GM23338 (cell line): Measurements from ENCODE around the gene PIKFYVE. TPM values are rescaled to one million over a fixed set of nuclear protein-coding genes. Genes with fewer than 3 reads are reported as not detected.
"Not testable (repeated sequence)": the region's sequence is repeated elsewhere in the genome, so short reads cannot be mapped to it uniquely, and the experiment has no call there.

ENCODE experiments used
- ATAC-seq: fragments of 200-7000 bp; cut with Tn5 transposase; 3 replicates; pipeline ENCODE4 v1.9.1; 2020
- DNase-seq: peaks from one replicate; pipeline ENCODE4 v3.0.0-alpha.2; 2015; ENCODE audit warnings: low spot score
- H2AFZ ChIP-seq: fragments of 200-600 bp; sonication (generic); 2 replicates; pipeline ENCODE4 v1.8.0; 2016; ENCODE audit warnings: antibody characterized with exemption, mild to moderate bottlenecking, moderate library complexity
- H3F3A ChIP-seq: fragments of 200-600 bp; sonication (generic); replicated peaks from 2 replicates; pipeline ENCODE4 v1.8.0; 2017; ENCODE audit warnings: antibody characterized with exemption, mixed run types, low read depth
- H3K27ac ChIP-seq: fragments of 200-600 bp; sonication (generic); 2 replicates; pipeline ENCODE4 v1.6.1; 2016; ENCODE audit warnings: low read depth
- H3K27me3 ChIP-seq: fragments of 200-600 bp; sonication (generic); 2 replicates; pipeline ENCODE4 v1.8.0; 2016; ENCODE audit warnings: mild to moderate bottlenecking, mixed run types, moderate library complexity; ENCODE audit not compliant: insufficient read depth
- H3K36me3 ChIP-seq: fragments of 200-600 bp; sonication (generic); 2 replicates; pipeline ENCODE4 v1.8.0; 2016; ENCODE audit warnings: mild to moderate bottlenecking; ENCODE audit not compliant: insufficient read depth
- H3K4me1 ChIP-seq: fragments of 200-600 bp; sonication (generic); 2 replicates; pipeline ENCODE4 v1.8.0; 2016; ENCODE audit warnings: mild to moderate bottlenecking, moderate library complexity; ENCODE audit not compliant: insufficient read depth
- H3K4me2 ChIP-seq: fragments of 200-600 bp; sonication (generic); 2 replicates; pipeline ENCODE4 v1.7.1; 2017; ENCODE audit warnings: mixed run types
- H3K4me3 ChIP-seq: fragments of 200-600 bp; sonication (generic); 2 replicates; pipeline ENCODE4 v1.6.1; 2016; ENCODE audit warnings: mixed run types
- H3K79me2 ChIP-seq: fragments of 200-600 bp; sonication (generic); replicated peaks from 2 replicates; pipeline ENCODE4 v1.8.0; 2017; ENCODE audit warnings: mild to moderate bottlenecking; ENCODE audit not compliant: insufficient read depth
- H3K9me2 ChIP-seq: fragments of 200-600 bp; sonication (generic); 2 replicates; pipeline ENCODE4 v1.8.0; 2017; ENCODE audit not compliant: insufficient read depth
- H4K20me1 ChIP-seq: fragments of 200-600 bp; sonication (generic); replicated peaks from 2 replicates; pipeline ENCODE4 v1.8.0; 2017; ENCODE audit warnings: mild to moderate bottlenecking; ENCODE audit not compliant: insufficient read depth
- H3K27ac Mint-ChIP-seq: 2 replicates; pipeline ENCODE4 v1.8.0; 2020; ENCODE audit warnings: inconsistent platforms, mild to moderate bottlenecking, moderate library complexity, mixed read lengths
- H3K27me3 Mint-ChIP-seq: 3 replicates; pipeline ENCODE4 v1.8.0; 2022; ENCODE audit warnings: low read depth, mild to moderate bottlenecking, moderate library complexity, mixed read lengths, inconsistent platforms; ENCODE audit not compliant: insufficient read depth, poor library complexity
- H3K36me3 Mint-ChIP-seq: 3 replicates; pipeline ENCODE4 v1.8.0; 2021; ENCODE audit warnings: low read depth, mild to moderate bottlenecking, inconsistent platforms, moderate library complexity, mixed read lengths
- H3K4me1 Mint-ChIP-seq: 3 replicates; pipeline ENCODE4 v1.8.0; 2020; ENCODE audit warnings: mild to moderate bottlenecking, inconsistent platforms, mixed read lengths
- H3K4me3 Mint-ChIP-seq: 3 replicates; pipeline ENCODE4 v1.8.0; 2021; ENCODE audit warnings: moderate library complexity, mild to moderate bottlenecking, inconsistent platforms, mixed read lengths
- H3K9me3 Mint-ChIP-seq: 3 replicates; pipeline ENCODE4 v1.8.0; 2020; ENCODE audit warnings: moderate library complexity, mild to moderate bottlenecking, inconsistent platforms, mixed read lengths
- EZH2 ChIP-seq: fragments of 200-600 bp; sonication (generic); IDR thresholded peaks from one replicate; pipeline ENCODE4 v1.8.0; 2017; ENCODE audit warnings: antibody characterized with exemption, mild to moderate bottlenecking, low read depth; ENCODE audit not compliant: unreplicated experiment
- EZH2phosphoT487 ChIP-seq: fragments of 200-600 bp; sonication (generic); IDR thresholded peaks from one replicate; pipeline ENCODE4 v1.8.1; 2018; ENCODE audit warnings: antibody characterized with exemption; ENCODE audit not compliant: unreplicated experiment
- JUNB ChIP-seq: IDR thresholded peaks from one replicate; pipeline ENCODE4 v1.6.1; 2016; ENCODE audit warnings: antibody characterized with exemption; ENCODE audit not compliant: unreplicated experiment
- NANOG ChIP-seq: IDR thresholded peaks from 2 replicates; pipeline ENCODE4 v1.6.1; 2016; ENCODE audit warnings: antibody characterized with exemption, borderline replicate concordance
- POLR2AphosphoS5 ChIP-seq: IDR thresholded peaks from 2 replicates; pipeline ENCODE4 v1.6.1; 2016; ENCODE audit warnings: antibody characterized with exemption, low read depth
- STAT1 ChIP-seq: IDR thresholded peaks from one replicate; pipeline ENCODE4 v1.6.1; 2016; ENCODE audit warnings: antibody characterized with exemption; ENCODE audit not compliant: unreplicated experiment
- ZNF114 ChIP-seq: fragments of 250-450 bp; sonication (Bioruptor Pico); IDR thresholded peaks from 2 replicates; pipeline ENCODE4 v1.5.0; 2020; ENCODE audit warnings: mild to moderate bottlenecking, moderate library complexity
- ZNF331 ChIP-seq: fragments of 250-450 bp; sonication (Bioruptor Pico); IDR thresholded peaks from 2 replicates; pipeline ENCODE4 v1.5.0; 2020; ENCODE audit warnings: low read depth, mild to moderate bottlenecking, moderate library complexity
- polyA plus RNA-seq: library from polyadenylated mRNA; unstranded; fragments of >200 nt; fragmentation: Nextera tagmentation; extraction: Ambion mirVana; gene quantifications from 2 replicates; pipeline ENCODE4 v1.2.1, GENCODE V29; 2016
- total RNA-seq: library from RNA; depleted of rRNA; stranded (reverse); fragments of >200 nt; shearing (Covaris generic); gene quantifications from 2 replicates; pipeline ENCODE4 v1.2.3, GENCODE V29; 2014
- TF ChIP-seq, protein P1 (sequence below), 2 experiments: fragments of 200-600 bp in 1 of 2; sonication (generic) in 1 of 2; conservative IDR thresholded peaks; 2 replicates each; pipeline versions ENCODE4 v1.5.1 to v1.6.1; 2016 to 2017; ENCODE audit warnings: antibody characterized with exemption in 2 of 2, low read depth in 2 of 2, mild to moderate bottlenecking in 2 of 2, moderate library complexity in 1 of 2
- TF ChIP-seq, protein P2 (sequence below): fragments of 250-450 bp; sonication (Bioruptor Pico); IDR thresholded peaks from 2 replicates; pipeline ENCODE4 v1.5.0; 2020; ENCODE audit warnings: mild to moderate bottlenecking, moderate library complexity

The PIKFYVE gene
- total and polyA plus RNA-seq, 2 experiments from 2014 or later: 15.1 to 48.0 TPM

DNA sequence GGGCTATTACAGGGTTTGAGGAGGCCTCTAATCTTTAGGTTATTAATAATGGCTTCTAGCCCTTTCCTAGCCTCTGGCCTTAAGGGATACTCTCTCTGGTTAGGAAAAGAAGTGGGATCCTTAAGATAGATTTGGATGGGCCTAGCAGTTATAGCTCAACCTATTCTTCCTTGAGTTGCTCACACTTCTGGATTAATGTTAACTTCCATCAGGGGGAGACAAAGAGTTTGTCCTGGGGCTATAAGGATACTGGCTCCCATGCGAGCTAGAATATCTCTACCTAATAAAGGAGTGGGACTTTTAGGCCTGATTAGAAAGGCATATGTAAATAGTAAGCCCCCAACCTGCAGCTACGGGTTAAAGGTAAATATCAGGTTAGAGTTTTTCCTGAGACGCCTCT is 126.2 kb downstream of the PIKFYVE start (continued):
- TF ChIP-seq, protein P1, sequence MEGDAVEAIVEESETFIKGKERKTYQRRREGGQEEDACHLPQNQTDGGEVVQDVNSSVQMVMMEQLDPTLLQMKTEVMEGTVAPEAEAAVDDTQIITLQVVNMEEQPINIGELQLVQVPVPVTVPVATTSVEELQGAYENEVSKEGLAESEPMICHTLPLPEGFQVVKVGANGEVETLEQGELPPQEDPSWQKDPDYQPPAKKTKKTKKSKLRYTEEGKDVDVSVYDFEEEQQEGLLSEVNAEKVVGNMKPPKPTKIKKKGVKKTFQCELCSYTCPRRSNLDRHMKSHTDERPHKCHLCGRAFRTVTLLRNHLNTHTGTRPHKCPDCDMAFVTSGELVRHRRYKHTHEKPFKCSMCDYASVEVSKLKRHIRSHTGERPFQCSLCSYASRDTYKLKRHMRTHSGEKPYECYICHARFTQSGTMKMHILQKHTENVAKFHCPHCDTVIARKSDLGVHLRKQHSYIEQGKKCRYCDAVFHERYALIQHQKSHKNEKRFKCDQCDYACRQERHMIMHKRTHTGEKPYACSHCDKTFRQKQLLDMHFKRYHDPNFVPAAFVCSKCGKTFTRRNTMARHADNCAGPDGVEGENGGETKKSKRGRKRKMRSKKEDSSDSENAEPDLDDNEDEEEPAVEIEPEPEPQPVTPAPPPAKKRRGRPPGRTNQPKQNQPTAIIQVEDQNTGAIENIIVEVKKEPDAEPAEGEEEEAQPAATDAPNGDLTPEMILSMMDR (conservative IDR thresholded peaks at IDR 0.05; ENCODE audit: low read depth in 2 of 2): peak; percentile 31 to 34; a peak in 3 of 4 replicates
- no peak for TF ChIP-seq JUNB

DNA sequence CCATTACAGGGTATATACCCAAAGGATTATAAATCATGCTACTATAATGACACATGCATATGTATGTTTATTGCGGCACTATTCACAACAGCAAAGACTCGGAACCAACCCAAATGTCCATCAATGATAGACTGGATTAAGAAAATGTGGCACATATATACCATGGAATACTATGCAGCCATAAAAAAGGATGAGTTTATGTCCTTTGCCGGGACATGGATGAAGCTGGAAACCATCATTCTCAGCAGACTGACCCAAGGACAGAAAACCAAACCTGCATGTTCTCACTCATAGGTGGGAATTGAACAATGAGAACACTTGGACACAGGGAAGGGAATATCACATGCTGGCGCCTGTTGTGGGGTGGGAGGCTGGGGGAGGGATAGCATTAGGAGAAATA is 130.7 kb downstream of the PIKFYVE start:
- H3K4me3 Mint-ChIP-seq, H3K27ac ChIP-seq, H3K79me2 ChIP-seq, DNase-seq, H3K36me3 ChIP-seq, H3K27me3 ChIP-seq, H2AFZ ChIP-seq, H3K9me2 ChIP-seq, H3K4me2 ChIP-seq, H3K27me3 Mint-ChIP-seq, H4K20me1 ChIP-seq, H3K4me3 ChIP-seq, H3F3A ChIP-seq, H3K4me1 Mint-ChIP-seq, H3K4me1 ChIP-seq, H3K27ac Mint-ChIP-seq, ATAC-seq: not testable (repeated sequence)
- peaks cover 40% of the 10 kb centered on the region for H3K9me3 Mint-ChIP-seq
- peaks cover 25% of the 10 kb centered on the region for H3K36me3 Mint-ChIP-seq

DNA sequence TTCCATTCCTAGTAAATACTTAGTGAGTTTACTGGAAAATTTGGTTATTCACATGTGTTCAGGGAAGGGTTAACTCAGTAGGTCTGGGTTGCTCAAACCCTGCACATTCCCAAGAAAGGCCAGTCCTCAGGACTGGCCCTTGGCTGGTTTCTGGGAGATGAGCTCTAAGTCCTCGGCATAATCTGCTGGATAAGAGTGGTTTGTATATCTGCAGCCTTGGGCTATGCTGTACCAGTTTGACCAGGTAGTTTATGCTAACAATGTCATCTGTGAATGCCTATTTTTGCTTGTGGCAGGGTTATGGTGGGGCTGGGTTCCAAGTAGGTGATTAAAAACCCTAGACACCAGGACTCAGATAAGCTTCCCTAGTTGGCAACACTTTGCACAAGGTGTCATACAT is 133.1 kb downstream of the PIKFYVE start:
- H3K9me2 ChIP-seq: no peaks in the 10 kb centered on the region; the same call in 1 of the 2 replicates
- no peaks in the 10 kb centered on the region for H3F3A ChIP-seq
- Mint-ChIP-seq H3K27me3 (peaks cover 2% of the 10 kb centered on the region), H3K4me1 (no peaks in the 10 kb centered on the region), H3K36me3 (peaks cover 15% of the 10 kb centered on the region; the same call in 2 of the 3 replicates), H3K27ac (no peak overlapping the region), H3K9me3 (peaks cover 23% of the 10 kb centered on the region), H3K4me3 (no peak overlapping the region)
- H4K20me1 ChIP-seq: no peaks in the 10 kb centered on the region
- H3K27me3 ChIP-seq: no peaks in the 10 kb centered on the region
- H3K4me2 ChIP-seq: no peak overlapping the region
- 0 out of 2 replicates have a peak, but pooled peaks cover 4% of the 10 kb centered on the region for H3K36me3 ChIP-seq
- no peak overlapping the region for H3K27ac ChIP-seq
- H3K4me3 ChIP-seq: no peak overlapping the region
- H3K4me1 ChIP-seq: no peaks in the 10 kb centered on the region
- no peaks in the 10 kb centered on the region for H3K79me2 ChIP-seq
- no peak overlapping the region for H2AFZ ChIP-seq
- DNase-seq (no peak), ATAC-seq (no peak)
- no peak for TF ChIP-seq EZH2
- TF ChIP-seq JUNB: no peak
- TF ChIP-seq NANOG: no peak
- TF ChIP-seq, protein P1 (conservative IDR thresholded peaks at IDR 0.05; ENCODE audit: low read depth in 2 of 2): no peak
- TF ChIP-seq, protein P2, sequence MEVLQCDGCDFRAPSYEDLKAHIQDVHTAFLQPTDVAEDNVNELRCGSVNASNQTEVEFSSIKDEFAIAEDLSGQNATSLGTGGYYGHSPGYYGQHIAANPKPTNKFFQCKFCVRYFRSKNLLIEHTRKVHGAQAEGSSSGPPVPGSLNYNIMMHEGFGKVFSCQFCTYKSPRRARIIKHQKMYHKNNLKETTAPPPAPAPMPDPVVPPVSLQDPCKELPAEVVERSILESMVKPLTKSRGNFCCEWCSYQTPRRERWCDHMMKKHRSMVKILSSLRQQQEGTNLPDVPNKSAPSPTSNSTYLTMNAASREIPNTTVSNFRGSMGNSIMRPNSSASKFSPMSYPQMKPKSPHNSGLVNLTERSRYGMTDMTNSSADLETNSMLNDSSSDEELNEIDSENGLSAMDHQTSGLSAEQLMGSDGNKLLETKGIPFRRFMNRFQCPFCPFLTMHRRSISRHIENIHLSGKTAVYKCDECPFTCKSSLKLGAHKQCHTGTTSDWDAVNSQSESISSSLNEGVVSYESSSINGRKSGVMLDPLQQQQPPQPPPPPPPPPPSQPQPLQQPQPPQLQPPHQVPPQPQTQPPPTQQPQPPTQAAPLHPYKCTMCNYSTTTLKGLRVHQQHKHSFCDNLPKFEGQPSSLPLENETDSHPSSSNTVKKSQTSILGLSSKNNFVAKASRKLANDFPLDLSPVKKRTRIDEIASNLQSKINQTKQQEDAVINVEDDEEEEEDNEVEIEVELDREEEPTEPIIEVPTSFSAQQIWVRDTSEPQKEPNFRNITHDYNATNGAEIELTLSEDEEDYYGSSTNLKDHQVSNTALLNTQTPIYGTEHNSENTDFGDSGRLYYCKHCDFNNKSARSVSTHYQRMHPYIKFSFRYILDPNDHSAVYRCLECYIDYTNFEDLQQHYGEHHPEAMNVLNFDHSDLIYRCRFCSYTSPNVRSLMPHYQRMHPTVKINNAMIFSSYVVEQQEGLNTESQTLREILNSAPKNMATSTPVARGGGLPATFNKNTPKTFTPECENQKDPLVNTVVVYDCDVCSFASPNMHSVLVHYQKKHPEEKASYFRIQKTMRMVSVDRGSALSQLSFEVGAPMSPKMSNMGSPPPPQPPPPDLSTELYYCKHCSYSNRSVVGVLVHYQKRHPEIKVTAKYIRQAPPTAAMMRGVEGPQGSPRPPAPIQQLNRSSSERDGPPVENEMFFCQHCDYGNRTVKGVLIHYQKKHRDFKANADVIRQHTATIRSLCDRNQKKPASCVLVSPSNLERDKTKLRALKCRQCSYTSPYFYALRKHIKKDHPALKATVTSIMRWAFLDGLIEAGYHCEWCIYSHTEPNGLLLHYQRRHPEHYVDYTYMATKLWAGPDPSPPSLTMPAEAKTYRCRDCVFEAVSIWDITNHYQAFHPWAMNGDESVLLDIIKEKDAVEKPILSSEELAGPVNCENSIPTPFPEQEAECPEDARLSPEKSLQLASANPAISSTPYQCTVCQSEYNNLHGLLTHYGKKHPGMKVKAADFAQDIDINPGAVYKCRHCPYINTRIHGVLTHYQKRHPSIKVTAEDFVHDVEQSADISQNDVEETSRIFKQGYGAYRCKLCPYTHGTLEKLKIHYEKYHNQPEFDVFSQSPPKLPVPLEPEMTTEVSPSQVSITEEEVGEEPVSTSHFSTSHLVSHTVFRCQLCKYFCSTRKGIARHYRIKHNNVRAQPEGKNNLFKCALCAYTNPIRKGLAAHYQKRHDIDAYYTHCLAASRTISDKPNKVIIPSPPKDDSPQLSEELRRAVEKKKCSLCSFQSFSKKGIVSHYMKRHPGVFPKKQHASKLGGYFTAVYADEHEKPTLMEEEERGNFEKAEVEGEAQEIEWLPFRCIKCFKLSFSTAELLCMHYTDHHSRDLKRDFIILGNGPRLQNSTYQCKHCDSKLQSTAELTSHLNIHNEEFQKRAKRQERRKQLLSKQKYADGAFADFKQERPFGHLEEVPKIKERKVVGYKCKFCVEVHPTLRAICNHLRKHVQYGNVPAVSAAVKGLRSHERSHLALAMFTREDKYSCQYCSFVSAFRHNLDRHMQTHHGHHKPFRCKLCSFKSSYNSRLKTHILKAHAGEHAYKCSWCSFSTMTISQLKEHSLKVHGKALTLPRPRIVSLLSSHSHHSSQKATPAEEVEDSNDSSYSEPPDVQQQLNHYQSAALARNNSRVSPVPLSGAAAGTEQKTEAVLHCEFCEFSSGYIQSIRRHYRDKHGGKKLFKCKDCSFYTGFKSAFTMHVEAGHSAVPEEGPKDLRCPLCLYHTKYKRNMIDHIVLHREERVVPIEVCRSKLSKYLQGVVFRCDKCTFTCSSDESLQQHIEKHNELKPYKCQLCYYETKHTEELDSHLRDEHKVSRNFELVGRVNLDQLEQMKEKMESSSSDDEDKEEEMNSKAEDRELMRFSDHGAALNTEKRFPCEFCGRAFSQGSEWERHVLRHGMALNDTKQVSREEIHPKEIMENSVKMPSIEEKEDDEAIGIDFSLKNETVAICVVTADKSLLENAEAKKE: no peak
- TF ChIP-seq STAT1: no peak
- no peak for TF ChIP-seq EZH2phosphoT487
- no peak for TF ChIP-seq POLR2AphosphoS5
- TF ChIP-seq ZNF331 (CRISPR knock-in tag): no peak
- TF ChIP-seq ZNF114: no peak
